GM12878 (cell line): Measurements from ENCODE around the gene SIGLEC11. TPM values are rescaled to one million over a fixed set of nuclear protein-coding genes. Genes with fewer than 3 reads are reported as not detected.

Experiments used
- ATAC-seq: fragments of 200-7000 bp; cut with Tn5 transposase; 3 replicates; pipeline ENCODE4 v1.9.1; 2020; ENCODE audit warnings: mild to moderate bottlenecking, moderate library complexity
- BruUV-seq: library from RNA; stranded (reverse); fragments of 400-500 nt; replicated peaks from 2 replicates; lab custom pipeline; 2021; lab: Mats Ljungman, UMichigan
- CTCF ChIA-PET: fragments of 300-600 bp; sonication (Branson Sonifier 250); formaldehyde crosslinking; extraction: SDS; loops from one replicate; lab custom pipeline; 2021; ENCODE audit warnings: inconsistent platforms; lab: Yijun Ruan, JAX
- POLR2A ChIA-PET: fragments of 350-600 bp; formaldehyde crosslinking; extraction: SDS; loops from one replicate; lab custom pipeline; 2021; ENCODE audit warnings: inconsistent platforms; lab: Charles Lee
- RAD21 ChIA-PET: fragments of 300-600 bp; sonication (Branson Sonifier 250); formaldehyde crosslinking; loops from one replicate; lab custom pipeline; 2023; ENCODE audit warnings: antibody characterized with exemption; ENCODE audit not compliant: unreplicated experiment; lab: Charles Lee
- SMC1A ChIA-PET: fragments of 300-600 bp; sonication (Branson Sonifier 250); formaldehyde crosslinking; loops from one replicate; lab custom pipeline; 2023; ENCODE audit not compliant: unreplicated experiment, uncharacterized antibody; lab: Charles Lee
- DNase-seq: peaks from one replicate; pipeline ENCODE4 v3.0.0-alpha.2; 2011; ENCODE audit warnings: low read depth, low spot score
- FAIRE-seq: peaks from 3 replicates; lab custom pipeline; 2011; peaks lifted over from hg19 to GRCh38; lab: Jason Lieb, UNC
- H2AFZ ChIP-seq: 2 replicates; pipeline ENCODE4 v1.6.0; 2011; ENCODE audit warnings: low read depth, low read length, control low read depth; ENCODE audit not compliant: control insufficient read depth
- H3K27ac ChIP-seq: 2 replicates; pipeline ENCODE4 v1.5.1; 2011; ENCODE audit warnings: control low read depth; ENCODE audit not compliant: control insufficient read depth, insufficient read depth
- H3K27me3 ChIP-seq, 2 experiments: replicated peaks in 1 of 2; 2 replicates each; pipeline versions ENCODE4 v1.6.0 to v1.6.1; 2011; ENCODE audit warnings: low read length in 1 of 2; ENCODE audit not compliant: control insufficient read depth in 2 of 2, insufficient read depth in 2 of 2
- H3K36me3 ChIP-seq, 2 experiments: 2 replicates each; pipeline ENCODE4 v1.5.1; 2011; ENCODE audit warnings: low read length in 1 of 2; ENCODE audit not compliant: control insufficient read depth in 2 of 2, insufficient read depth in 2 of 2
- H3K4me1 ChIP-seq: 2 replicates; pipeline ENCODE4 v1.6.1; 2011; ENCODE audit warnings: mild to moderate bottlenecking, low read length, moderate library complexity, mixed read lengths; ENCODE audit not compliant: control insufficient read depth, insufficient read depth
- H3K4me2 ChIP-seq: 2 replicates; pipeline ENCODE4 v1.6.0; 2011; ENCODE audit warnings: control low read depth; ENCODE audit not compliant: control insufficient read depth, insufficient read depth
- H3K4me3 ChIP-seq: fragments of 200-600 bp; sonication (generic); 2 replicates; pipeline ENCODE4 v1.5.1; 2016
- H3K79me2 ChIP-seq: 2 replicates; pipeline ENCODE4 v1.6.0; 2011; ENCODE audit warnings: low read length; ENCODE audit not compliant: control insufficient read depth, insufficient read depth
- H3K9ac ChIP-seq: 2 replicates; pipeline ENCODE4 v1.8.0; 2011; ENCODE audit warnings: low read length, control low read depth, mixed read lengths; ENCODE audit not compliant: control insufficient read depth, insufficient read depth
- H3K9me3 ChIP-seq: replicated peaks from 3 replicates; pipeline ENCODE4 v1.5.1; 2011; ENCODE audit warnings: mild to moderate bottlenecking, low read length; ENCODE audit not compliant: control insufficient read depth, insufficient read depth
- H4K20me1 ChIP-seq: 2 replicates; pipeline ENCODE4 v1.6.0; 2011; ENCODE audit not compliant: control insufficient read depth, insufficient read depth
- BCL11A ChIP-seq: IDR thresholded peaks from 2 replicates; pipeline ENCODE4 v1.6.1; 2011; ENCODE audit warnings: low read depth, low read length
- CBX3 ChIP-seq: fragments of 200-600 bp; sonication (generic); IDR thresholded peaks from 2 replicates; pipeline ENCODE4 v1.6.1; 2016; ENCODE audit warnings: low read depth, borderline replicate concordance
- EED ChIP-seq: sonication (generic); IDR thresholded peaks from 2 replicates; pipeline ENCODE4 v1.6.1; 2016; ENCODE audit warnings: antibody characterized with exemption, low read depth
- GATAD2B ChIP-seq: fragments of 450-650 bp; conservative IDR thresholded peaks from 2 replicates; pipeline ENCODE4 v1.6.1; 2017; ENCODE audit warnings: low read depth, mild to moderate bottlenecking, moderate library complexity
- HDGF ChIP-seq: fragments of 450-650 bp; IDR thresholded peaks from 2 replicates; pipeline ENCODE4 v1.6.1; 2016; ENCODE audit warnings: antibody characterized with exemption
- NBN ChIP-seq: fragments of 450-650 bp; IDR thresholded peaks from 2 replicates; pipeline ENCODE4 v1.6.1; 2016
- NR2C2 ChIP-seq: IDR thresholded peaks from 2 replicates; pipeline ENCODE4 v1.6.1; 2011; ENCODE audit warnings: borderline replicate concordance, low read depth; ENCODE audit not compliant: control insufficient read depth, insufficient read length
- NRF1 ChIP-seq: conservative IDR thresholded peaks from 2 replicates; pipeline ENCODE4 v1.6.1; 2011; ENCODE audit warnings: mild to moderate bottlenecking, low read depth, low read length, improper control_type of control experiment
- TCF7 ChIP-seq: IDR thresholded peaks from 2 replicates; pipeline ENCODE4 v1.6.1; 2014; ENCODE audit warnings: antibody characterized with exemption, borderline replicate concordance
- ZNF274 ChIP-seq: IDR thresholded peaks from one replicate; pipeline ENCODE4 v1.8.0; 2011; ENCODE audit not compliant: insufficient read length, insufficient read depth
- ZSCAN29 ChIP-seq: fragments of 450-650 bp; IDR thresholded peaks from 2 replicates; pipeline ENCODE4 v1.6.1; 2017; ENCODE audit warnings: mild to moderate bottlenecking, moderate library complexity
- in situ Hi-C: fragments of 300-500 bp; cut with MboI; formaldehyde crosslinking; loops from 9 replicates; pipeline ENCODE4 v1.14.3; 2018; ENCODE audit warnings: mixed read lengths
- intact Hi-C: fragments of 100-400 bp; cut with micrococcal nuclease; formaldehyde crosslinking; loops from one replicate; pipeline ENCODE4 v1.14.2; 2022; ENCODE audit not compliant: unreplicated experiment
- polyA plus RNA-seq, 11 experiments: library from polyadenylated mRNA; depleted of rRNA in 4 of 11; unstranded in 6 of 11; stranded (reverse) in 5 of 11; fragments of >200 nt; fragmentation: Nextera tagmentation in 4 of 11; fragmentation: Illumina TruSeq in 1 of 11; extraction: Ambion mirVana in 4 of 11; extraction: Trizol in 1 of 11; gene quantifications; 1 replicate in 1 of 11; 2 replicates in 10 of 11; pipeline versions ENCODE4 v1.2.1 to v1.2.3, GENCODE V29; 2011 to 2016; ENCODE audit warnings: inconsistent platforms in 2 of 11, missing spikeins in 2 of 11, low read depth in 1 of 11
- total RNA-seq, 4 experiments: library from RNA; depleted of rRNA in 3 of 4; stranded (reverse); fragments of >200 nt in 3 of 4; fragmentation: Illumina TruSeq in 1 of 4; extraction: Trizol in 1 of 4; gene quantifications; 2 replicates each; pipeline versions ENCODE4 v1.2.1 to v1.2.3, GENCODE V29; 2013 to 2021
- TF ChIP-seq, protein P1 (sequence below): IDR thresholded peaks from 2 replicates; pipeline ENCODE4 v1.6.1; 2012; ENCODE audit warnings: low read length, inconsistent platforms
- TF ChIP-seq, protein P2 (sequence below): fragments of 450-650 bp; formaldehyde crosslinking; IDR thresholded peaks from 2 replicates; pipeline ENCODE4 v1.4.0; 2022; ENCODE audit warnings: mild to moderate bottlenecking, moderate library complexity
- TF ChIP-seq, protein P3 (sequence below), 3 experiments: IDR thresholded peaks in 2 of 3; conservative IDR thresholded peaks in 1 of 3; 2 replicates each; pipeline ENCODE4 v1.5.1; 2011; ENCODE audit warnings: low read depth in 3 of 3, low read length in 3 of 3, mild to moderate bottlenecking in 3 of 3, control low read depth in 2 of 3, moderate library complexity in 2 of 3, inconsistent platforms in 1 of 3, mixed read lengths in 1 of 3; ENCODE audit not compliant: control insufficient read depth in 2 of 3, insufficient read depth in 1 of 3; ENCODE audit errors: extremely low read depth in 1 of 3

The SIGLEC11 gene
- total and polyA plus RNA-seq, 10 of the 15 experiments (the other 5 are each of a cell fraction or from before 2014, with no cell fraction given): not detected

DNA sequence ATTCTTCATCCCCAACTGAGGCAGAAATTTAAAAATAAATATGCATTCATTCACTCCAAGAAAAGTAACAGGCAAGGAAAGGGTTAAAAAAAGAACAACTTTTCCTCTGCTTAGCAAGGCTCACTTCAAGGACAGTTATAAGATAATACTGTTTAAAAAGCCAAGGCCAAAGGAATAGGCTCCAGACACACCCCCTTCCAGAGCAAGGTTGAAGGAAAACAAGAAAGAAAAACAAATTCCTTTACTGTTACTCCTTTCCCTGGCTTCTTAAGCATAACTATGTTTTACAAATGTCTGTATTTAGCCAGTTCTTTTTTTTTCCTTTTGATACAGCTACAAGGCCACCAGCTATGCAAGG lies 8.5 kb downstream of the SIGLEC11 start:
- H3K9me3 ChIP-seq: no peaks in the 10 kb centered on the region
- H3K4me1 ChIP-seq: peaks cover 17% of the 10 kb centered on the region
- H4K20me1 ChIP-seq: no peaks in the 10 kb centered on the region
- no peaks in the 10 kb centered on the region for H3K79me2 ChIP-seq
- H3K4me2 ChIP-seq: no peak overlapping the region
- no peaks in the 10 kb centered on the region; a peak in 1 of 4 replicates for H3K27me3 ChIP-seq
- in situ Hi-C loops (no loop called here), intact Hi-C loops (no loop called here)
- CTCF ChIA-PET: interaction anchor here (0.9 kb wide), 1 partner anchor 184 kb away, joined by 3 read pairs; no protein-coding TSS in a partner anchor
- no peak for TF ChIP-seq NRF1
- TF ChIP-seq TCF7: no peak
- TF ChIP-seq BCL11A: no peak
- TF ChIP-seq, protein P1, sequence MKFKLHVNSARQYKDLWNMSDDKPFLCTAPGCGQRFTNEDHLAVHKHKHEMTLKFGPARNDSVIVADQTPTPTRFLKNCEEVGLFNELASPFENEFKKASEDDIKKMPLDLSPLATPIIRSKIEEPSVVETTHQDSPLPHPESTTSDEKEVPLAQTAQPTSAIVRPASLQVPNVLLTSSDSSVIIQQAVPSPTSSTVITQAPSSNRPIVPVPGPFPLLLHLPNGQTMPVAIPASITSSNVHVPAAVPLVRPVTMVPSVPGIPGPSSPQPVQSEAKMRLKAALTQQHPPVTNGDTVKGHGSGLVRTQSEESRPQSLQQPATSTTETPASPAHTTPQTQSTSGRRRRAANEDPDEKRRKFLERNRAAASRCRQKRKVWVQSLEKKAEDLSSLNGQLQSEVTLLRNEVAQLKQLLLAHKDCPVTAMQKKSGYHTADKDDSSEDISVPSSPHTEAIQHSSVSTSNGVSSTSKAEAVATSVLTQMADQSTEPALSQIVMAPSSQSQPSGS: no peak
- TF ChIP-seq, protein P2, sequence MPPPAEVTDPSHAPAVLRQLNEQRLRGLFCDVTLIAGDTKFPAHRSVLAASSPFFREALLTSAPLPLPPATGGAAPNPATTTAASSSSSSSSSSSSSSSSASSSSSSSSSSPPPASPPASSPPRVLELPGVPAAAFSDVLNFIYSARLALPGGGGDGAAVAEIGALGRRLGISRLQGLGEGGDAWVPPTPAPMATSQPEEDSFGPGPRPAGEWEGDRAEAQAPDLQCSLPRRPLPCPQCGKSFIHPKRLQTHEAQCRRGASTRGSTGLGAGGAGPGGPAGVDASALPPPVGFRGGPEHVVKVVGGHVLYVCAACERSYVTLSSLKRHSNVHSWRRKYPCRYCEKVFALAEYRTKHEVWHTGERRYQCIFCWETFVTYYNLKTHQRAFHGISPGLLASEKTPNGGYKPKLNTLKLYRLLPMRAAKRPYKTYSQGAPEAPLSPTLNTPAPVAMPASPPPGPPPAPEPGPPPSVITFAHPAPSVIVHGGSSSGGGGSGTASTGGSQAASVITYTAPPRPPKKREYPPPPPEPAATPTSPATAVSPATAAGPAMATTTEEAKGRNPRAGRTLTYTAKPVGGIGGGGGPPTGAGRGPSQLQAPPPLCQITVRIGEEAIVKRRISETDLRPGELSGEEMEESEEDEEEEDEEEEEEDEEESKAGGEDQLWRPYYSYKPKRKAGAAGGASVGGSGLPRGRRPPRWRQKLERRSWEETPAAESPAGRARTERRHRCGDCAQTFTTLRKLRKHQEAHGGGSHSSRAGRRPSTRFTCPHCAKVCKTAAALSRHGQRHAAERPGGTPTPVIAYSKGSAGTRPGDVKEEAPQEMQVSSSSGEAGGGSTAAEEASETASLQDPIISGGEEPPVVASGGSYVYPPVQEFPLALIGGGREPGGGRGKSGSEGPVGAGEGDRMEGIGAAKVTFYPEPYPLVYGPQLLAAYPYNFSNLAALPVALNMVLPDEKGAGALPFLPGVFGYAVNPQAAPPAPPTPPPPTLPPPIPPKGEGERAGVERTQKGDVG (CRISPR knock-in tag): no peak
- no peak for TF ChIP-seq GATAD2B
- TF ChIP-seq, protein P3, sequence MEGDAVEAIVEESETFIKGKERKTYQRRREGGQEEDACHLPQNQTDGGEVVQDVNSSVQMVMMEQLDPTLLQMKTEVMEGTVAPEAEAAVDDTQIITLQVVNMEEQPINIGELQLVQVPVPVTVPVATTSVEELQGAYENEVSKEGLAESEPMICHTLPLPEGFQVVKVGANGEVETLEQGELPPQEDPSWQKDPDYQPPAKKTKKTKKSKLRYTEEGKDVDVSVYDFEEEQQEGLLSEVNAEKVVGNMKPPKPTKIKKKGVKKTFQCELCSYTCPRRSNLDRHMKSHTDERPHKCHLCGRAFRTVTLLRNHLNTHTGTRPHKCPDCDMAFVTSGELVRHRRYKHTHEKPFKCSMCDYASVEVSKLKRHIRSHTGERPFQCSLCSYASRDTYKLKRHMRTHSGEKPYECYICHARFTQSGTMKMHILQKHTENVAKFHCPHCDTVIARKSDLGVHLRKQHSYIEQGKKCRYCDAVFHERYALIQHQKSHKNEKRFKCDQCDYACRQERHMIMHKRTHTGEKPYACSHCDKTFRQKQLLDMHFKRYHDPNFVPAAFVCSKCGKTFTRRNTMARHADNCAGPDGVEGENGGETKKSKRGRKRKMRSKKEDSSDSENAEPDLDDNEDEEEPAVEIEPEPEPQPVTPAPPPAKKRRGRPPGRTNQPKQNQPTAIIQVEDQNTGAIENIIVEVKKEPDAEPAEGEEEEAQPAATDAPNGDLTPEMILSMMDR (IDR thresholded peaks at IDR 0.05 in 2 of 3, conservative IDR thresholded peaks at IDR 0.05 in 1 of 3; ENCODE audit: control insufficient read depth in 2 of 3, extremely low read depth in 1 of 3, insufficient read depth in 1 of 3, low read depth in 3 of 3, low read length in 3 of 3): no peak
- no peak for TF ChIP-seq ZNF274
- TF ChIP-seq NBN: no peak
- TF ChIP-seq CBX3: no peak
- no peak for TF ChIP-seq NR2C2
- TF ChIP-seq HDGF: no peak
- TF ChIP-seq EED: no peak
- no peak for TF ChIP-seq ZSCAN29
- no peak for FAIRE-seq
- no peaks in the 10 kb centered on the region for H3K36me3 ChIP-seq
- POLR2A ChIA-PET: no interaction called here
- no peak overlapping the region for H3K9ac ChIP-seq
- no peak overlapping the region for H2AFZ ChIP-seq
- RAD21 ChIA-PET: no interaction called here
- no peak overlapping the region for H3K27ac ChIP-seq
- no TSS peak for BruUV-seq
- H3K4me3 ChIP-seq: no peak overlapping the region
- no peak for ATAC-seq
- no peak for DNase-seq
- SMC1A ChIA-PET: interaction anchor here (1.1 kb wide), 1 partner anchor 11 kb away, joined by 3 read pairs; no protein-coding TSS in a partner anchor
